ENCODE results near the gene RXFP2.

DNA sequence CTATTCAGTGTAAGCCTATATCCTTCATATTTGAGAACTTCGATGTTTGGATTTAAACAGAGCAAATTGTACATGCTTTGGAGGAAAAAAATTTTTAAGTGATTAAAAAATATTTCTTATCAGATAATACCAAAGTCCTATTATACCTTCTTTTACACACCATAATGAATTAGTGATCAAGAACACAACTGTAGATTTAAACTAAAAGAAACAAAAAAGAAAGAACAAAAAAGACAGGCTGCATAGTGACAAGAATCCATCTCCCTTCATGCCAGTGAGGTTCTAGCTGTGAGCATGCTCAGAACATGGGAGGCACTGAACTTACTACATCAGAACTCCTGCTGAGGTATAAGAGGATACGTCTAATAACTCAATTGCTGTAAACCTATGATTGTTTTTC lies at the start of gene RXFP2:
- TF ChIP-seq CTCF (IDR thresholded peaks at IDR 0.05) (no peak), POLR2A (IDR thresholded peaks at IDR 0.05) (no peak)
